Stimulated activated naive B cell treated with anti-CD40 and anti-IgM and Interleukin-4, amounts not matched to agents 10 μg/mL and 1 μg/mL and 100 μg/mL, for 72 hours (primary cell): Measurements from ENCODE around the gene TPM2.

Experiments
- ATAC-seq, 2 donors: fragments of 150-1000 bp; cut with Tn5 transposase; replicated peaks; 2 replicates each; pipeline ENCODE4 v1.10.0; 2021; ENCODE audit warnings: moderate library complexity in 1 of 2
- DNase-seq: peaks from one replicate; pipeline ENCODE4 v3.0.0; 2021
- H3K27ac Mint-ChIP-seq: one replicate; pipeline ENCODE4 v1.8.0; 2022; ENCODE audit warnings: mild to moderate bottlenecking, mixed read lengths
- H3K27me3 Mint-ChIP-seq, 2 donors: one replicate each; pipeline ENCODE4 v1.8.0; 2022; ENCODE audit warnings: mixed read lengths in 2 of 2
- H3K36me3 Mint-ChIP-seq, 2 donors: one replicate each; pipeline ENCODE4 v1.8.0; 2022; ENCODE audit warnings: mixed read lengths in 2 of 2, mild to moderate bottlenecking in 1 of 2
- H3K4me1 Mint-ChIP-seq, 2 donors: one replicate each; pipeline ENCODE4 v1.8.0; 2022; ENCODE audit warnings: mixed read lengths in 2 of 2, mild to moderate bottlenecking in 1 of 2
- H3K4me3 Mint-ChIP-seq, 2 donors: one replicate each; pipeline ENCODE4 v1.8.0; 2022; ENCODE audit warnings: mild to moderate bottlenecking in 2 of 2, mixed read lengths in 2 of 2, moderate library complexity in 1 of 2
- H3K9me3 Mint-ChIP-seq, 2 donors: one replicate each; pipeline ENCODE4 v1.8.0; 2022; ENCODE audit warnings: mixed read lengths in 2 of 2, mild to moderate bottlenecking in 1 of 2

Gene TPM2

GRCh38 chr9:35689542-35690293 lies at the start of gene TPM2:
Gene TPM2, minus strand, starts transcription at chr9:35689925. Its CDS starts 108 bp downstream, at chr9:35689817.
- Mint-ChIP-seq H3K27me3 (no peaks in the 10 kb centered on the region), H3K27ac (peak within 1 kb of the TSS; percentile 80), H3K36me3 (no peaks in the 10 kb centered on the region), H3K4me3 (peak within 1 kb of the TSS; percentile 92 to 93), H3K9me3 (no peaks in the 10 kb centered on the region), H3K4me1 (peaks cover 18 to 33% of the 10 kb centered on the region in 2 donors)
- DNase-seq (no peak), ATAC-seq (peak in 1 of 2 donors; percentile 36)

- peaks cover 59 to 69% of the 10 kb centered on the region in 2 donors for H3K36me3 Mint-ChIP-seq
- H3K4me1 Mint-ChIP-seq = peaks cover 16 to 29% of the 10 kb centered on the region in 2 donors
- H3K27ac Mint-ChIP-seq = peak overlapping the region; percentile 77
- ATAC-seq = no peak
- H3K4me3 Mint-ChIP-seq = no peak overlapping the region
- no peaks in the 10 kb centered on the region for H3K27me3 Mint-ChIP-seq
- DNase-seq = no peak
- H3K9me3 Mint-ChIP-seq = no peaks in the 10 kb centered on the region
Observed at GRCh38 chr9:35738924-35739323, 49.2 kb upstream of the TPM2 start.

GRCh38 chr9:35738186-35738585 lies 48.5 kb upstream of the TPM2 start:
- peak overlapping the region; percentile 77 for H3K27ac Mint-ChIP-seq
- H3K4me3 Mint-ChIP-seq = no peak overlapping the region

GRCh38 chr9:35737143-35737542 lies 47.4 kb upstream of the TPM2 start:
- no peak for DNase-seq

More at GRCh38 chr9:35738186-35738585, 48.5 kb upstream of the TPM2 start:
- H3K27me3 Mint-ChIP-seq = no peaks in the 10 kb centered on the region
- DNase-seq (no peak), ATAC-seq (no peak)
- no peaks in the 10 kb centered on the region for H3K9me3 Mint-ChIP-seq
- peaks cover 12 to 26% of the 10 kb centered on the region in 2 donors for H3K4me1 Mint-ChIP-seq
- H3K36me3 Mint-ChIP-seq = peaks cover 55 to 66% of the 10 kb centered on the region in 2 donors

GRCh38 chr9:35736201-35736633 lies 46.5 kb upstream of the TPM2 start:
- H3K4me1 Mint-ChIP-seq = peaks cover 16 to 26% of the 10 kb centered on the region in 2 donors
- no peak overlapping the region for H3K27ac Mint-ChIP-seq
- ATAC-seq (no peak), DNase-seq (peak; percentile 53)
- H3K4me3 Mint-ChIP-seq = no peak overlapping the region
- peaks cover 51 to 60% of the 10 kb centered on the region in 2 donors for H3K36me3 Mint-ChIP-seq
- no peaks in the 10 kb centered on the region for H3K9me3 Mint-ChIP-seq
- H3K27me3 Mint-ChIP-seq = no peaks in the 10 kb centered on the region

More at GRCh38 chr9:35737143-35737542, 47.4 kb upstream of the TPM2 start:
- Mint-ChIP-seq H3K27ac (no peak overlapping the region), H3K4me1 (peaks cover 15 to 30% of the 10 kb centered on the region in 2 donors), H3K9me3 (no peaks in the 10 kb centered on the region), H3K36me3 (peaks cover 57 to 64% of the 10 kb centered on the region in 2 donors), H3K4me3 (no peak overlapping the region), H3K27me3 (no peaks in the 10 kb centered on the region)
- no peak for ATAC-seq

GRCh38 chr9:35734096-35734495 lies 44.4 kb upstream of the TPM2 start:
- Mint-ChIP-seq H3K27me3 (no peaks in the 10 kb centered on the region), H3K27ac (no peak overlapping the region), H3K36me3 (peaks cover 40 to 46% of the 10 kb centered on the region in 2 donors), H3K9me3 (no peaks in the 10 kb centered on the region), H3K4me1 (peaks cover 17 to 26% of the 10 kb centered on the region in 2 donors), H3K4me3 (peak overlapping the region; percentile 7 to 40)
- DNase-seq = no peak
- ATAC-seq = no peak

GRCh38 chr9:35732800-35733541 lies 43.2 kb upstream of the TPM2 start:
- Mint-ChIP-seq H3K4me3 (no peak overlapping the region), H3K4me1 (peaks cover 15 to 26% of the 10 kb centered on the region in 2 donors), H3K27ac (peak overlapping the region; percentile 98), H3K9me3 (no peaks in the 10 kb centered on the region), H3K36me3 (peaks cover 30 to 35% of the 10 kb centered on the region in 2 donors), H3K27me3 (no peaks in the 10 kb centered on the region)
- peak; percentile 53 to 60 for ATAC-seq
- DNase-seq = peak; percentile 71

GRCh38 chr9:35732185-35732799 lies 42.6 kb upstream of the TPM2 start, which contains the start of the genes CREB3 and TLN1:
Gene CREB3, plus strand, starts transcription at chr9:35732666. Its CDS starts 107 bp downstream, at chr9:35732773.
Gene TLN1, minus strand, starts transcription at chr9:35732195. Its CDS starts 6,501 bp downstream, at chr9:35725694.
- Mint-ChIP-seq H3K4me1 (peaks cover 15 to 26% of the 10 kb centered on the region in 2 donors), H3K36me3 (peaks cover 28 to 29% of the 10 kb centered on the region in 2 donors), H3K27ac (peak within 1 kb of the TSS; percentile 98), H3K4me3 (no peak within 1 kb of the TSS), H3K9me3 (no peaks in the 10 kb centered on the region), H3K27me3 (no peaks in the 10 kb centered on the region)
- DNase-seq = peak; percentile 99
- peak; percentile 86 to 88 for ATAC-seq

GRCh38 chr9:35731415-35732184 lies 41.9 kb upstream of the TPM2 start:
- Mint-ChIP-seq H3K4me1 (peaks cover 21 to 26% of the 10 kb centered on the region in 2 donors), H3K27me3 (no peaks in the 10 kb centered on the region), H3K4me3 (no peak overlapping the region), H3K27ac (peak overlapping the region; percentile 98), H3K9me3 (no peaks in the 10 kb centered on the region), H3K36me3 (peaks cover 29 to 32% of the 10 kb centered on the region in 2 donors)
- ATAC-seq (no peak), DNase-seq (no peak)

GRCh38 chr9:35730486-35730854 lies 40.7 kb upstream of the TPM2 start:
- Mint-ChIP-seq H3K4me3 (no peak overlapping the region), H3K9me3 (no peaks in the 10 kb centered on the region), H3K4me1 (peaks cover 16 to 19% of the 10 kb centered on the region in 2 donors), H3K27me3 (no peaks in the 10 kb centered on the region), H3K36me3 (peaks cover 29 to 32% of the 10 kb centered on the region in 2 donors), H3K27ac (peak overlapping the region; percentile 83)
- ATAC-seq (no peak), DNase-seq (no peak)

GRCh38 chr9:35729700-35730485 lies 40.2 kb upstream of the TPM2 start:
- Mint-ChIP-seq H3K36me3 (peaks cover 25 to 32% of the 10 kb centered on the region in 2 donors), H3K27ac (peak overlapping the region; percentile 83), H3K9me3 (no peaks in the 10 kb centered on the region), H3K4me3 (no peak overlapping the region), H3K4me1 (peaks cover 15 to 18% of the 10 kb centered on the region in 2 donors), H3K27me3 (no peaks in the 10 kb centered on the region)
- no peak for DNase-seq
- no peak for ATAC-seq

- Mint-ChIP-seq H3K4me1 (peaks cover 11 to 23% of the 10 kb centered on the region in 2 donors), H3K27ac (no peak overlapping the region), H3K4me3 (no peak overlapping the region), H3K36me3 (peaks cover 30 to 38% of the 10 kb centered on the region in 2 donors), H3K27me3 (no peaks in the 10 kb centered on the region), H3K9me3 (no peaks in the 10 kb centered on the region)
- DNase-seq (no peak), ATAC-seq (no peak)
Observed at GRCh38 chr9:35729101-35729500, 39.4 kb upstream of the TPM2 start.
